Measurements from ENCODE around the gene KRT6B.
"Not testable (repeated sequence)": the region's sequence is repeated elsewhere in the genome, so short reads cannot be mapped to it uniquely, and the experiment has no call there.

KRT6B gene

GRCh38 chr12:52469853-52470252 lies 17.9 kb upstream of the KRT6B start:
- no peak for DNase-seq (ENCODE audit: low spot score)

DNA sequence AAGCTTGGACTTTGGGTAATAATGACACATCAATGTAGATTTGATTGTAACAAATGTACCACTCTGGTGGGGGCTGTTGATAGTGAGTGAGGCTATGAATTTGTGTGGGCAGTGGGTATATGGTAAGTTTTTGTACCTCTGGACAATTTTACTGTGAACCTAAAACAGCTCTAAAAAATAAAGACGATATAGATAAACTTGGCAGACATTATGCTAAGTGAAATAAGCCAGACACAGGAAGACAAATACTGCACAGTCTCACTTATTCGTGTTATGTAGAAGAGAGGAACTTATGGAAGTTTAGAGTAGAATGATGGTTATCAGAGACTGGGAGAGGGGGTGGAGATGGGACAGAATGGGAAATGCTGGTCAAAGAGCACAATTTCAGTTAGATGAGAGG lies 13.0 kb upstream of the KRT6B start:
- DNase-seq (ENCODE audit: low spot score) = no peak

DNA sequence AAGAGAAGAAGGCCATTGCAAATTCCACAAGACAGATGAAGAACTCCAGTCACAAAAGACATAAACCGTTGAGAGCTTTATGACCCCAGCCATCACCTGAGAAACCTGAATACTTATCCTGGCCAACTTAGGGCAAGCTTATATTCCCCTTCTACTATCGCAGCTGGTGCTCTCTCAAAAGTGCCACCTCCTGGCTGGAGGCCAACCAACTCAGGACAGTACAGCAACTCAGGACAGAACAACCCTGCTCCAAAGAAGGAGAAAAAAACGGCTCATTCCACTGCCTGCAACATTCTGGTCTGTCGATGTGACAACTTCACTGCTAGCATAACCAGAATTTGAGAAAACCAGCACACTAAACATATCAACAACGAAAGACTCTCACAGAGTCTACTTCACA lies 9.7 kb upstream of the KRT6B start:
- no peak for DNase-seq (ENCODE audit: low spot score)

DNA sequence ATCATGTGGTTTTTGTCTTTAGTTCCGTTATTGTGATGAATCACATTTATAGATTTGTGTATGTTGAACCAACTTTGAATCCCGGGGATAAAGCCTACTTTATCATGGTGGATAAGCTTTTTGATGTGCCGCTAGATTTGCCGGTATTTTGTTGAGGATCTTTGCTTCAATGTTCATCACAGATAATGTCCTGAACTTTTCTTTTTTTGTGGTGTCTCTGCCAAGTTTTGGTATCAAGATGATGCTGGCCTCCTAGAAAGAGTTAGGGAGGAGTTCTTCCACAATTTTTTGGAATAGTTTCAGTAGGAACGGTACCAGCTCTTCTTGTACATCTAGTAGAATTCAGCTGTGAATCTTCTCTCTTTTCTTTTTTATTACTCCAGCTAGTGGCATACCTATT lies 6.9 kb upstream of the KRT6B start:
- no peak for DNase-seq (ENCODE audit: low spot score)

GRCh38 chr12:52455821-52456220 lies 3.9 kb upstream of the KRT6B start:
- no peak for DNase-seq (ENCODE audit: low spot score)

DNA sequence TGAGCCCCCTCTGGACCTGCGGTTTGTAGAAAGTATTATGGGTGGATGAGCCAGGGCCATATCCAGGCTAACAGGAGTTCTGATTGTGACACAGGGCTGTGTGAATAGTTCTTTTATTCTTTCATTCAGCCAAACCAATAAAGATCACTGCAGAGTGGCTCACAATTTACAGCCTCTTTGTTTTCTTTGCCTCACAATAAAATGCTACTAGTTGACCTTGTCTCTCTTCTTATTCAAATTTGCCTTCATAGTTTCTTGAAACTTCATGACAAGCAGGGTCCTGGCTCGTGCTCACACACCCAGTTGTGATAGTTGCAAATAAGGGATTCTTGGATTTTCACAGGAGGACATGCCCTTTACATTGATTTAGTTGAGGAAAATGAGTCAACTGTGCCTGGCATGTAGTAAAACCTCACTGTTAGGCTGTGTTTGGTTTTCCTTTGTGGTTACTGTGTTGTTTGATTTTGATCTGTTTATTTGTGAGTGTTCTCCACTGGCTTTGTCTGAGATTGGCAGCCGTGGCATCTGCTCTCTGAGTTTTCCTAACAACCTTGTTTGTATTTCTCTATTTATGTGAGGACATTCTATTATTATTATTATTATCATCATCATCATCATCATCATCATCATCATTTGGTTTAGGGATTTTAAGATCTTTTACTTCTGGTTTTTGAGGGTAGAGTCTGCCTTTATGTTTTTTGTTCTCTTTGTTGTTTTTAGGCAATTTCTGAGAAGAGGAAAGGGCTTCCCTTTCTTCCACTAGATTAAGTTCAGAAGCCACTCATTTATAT lies 2.7 kb upstream of the KRT6B start:
- DNase-seq (ENCODE audit: low spot score) = peak; percentile 35

- no peak for DNase-seq (ENCODE audit: low spot score)
Measured at GRCh38 chr12:52448228-52448627, 3.7 kb downstream of the KRT6B start.

GRCh38 chr12:52447196-52447595 lies 4.8 kb downstream of the KRT6B start:
- not testable (repeated sequence) for DNase-seq (ENCODE audit: low spot score)

GRCh38 chr12:52446367-52447045 lies 5.4 kb downstream of the KRT6B start:
- DNase-seq (ENCODE audit: low spot score) = no peak

DNA sequence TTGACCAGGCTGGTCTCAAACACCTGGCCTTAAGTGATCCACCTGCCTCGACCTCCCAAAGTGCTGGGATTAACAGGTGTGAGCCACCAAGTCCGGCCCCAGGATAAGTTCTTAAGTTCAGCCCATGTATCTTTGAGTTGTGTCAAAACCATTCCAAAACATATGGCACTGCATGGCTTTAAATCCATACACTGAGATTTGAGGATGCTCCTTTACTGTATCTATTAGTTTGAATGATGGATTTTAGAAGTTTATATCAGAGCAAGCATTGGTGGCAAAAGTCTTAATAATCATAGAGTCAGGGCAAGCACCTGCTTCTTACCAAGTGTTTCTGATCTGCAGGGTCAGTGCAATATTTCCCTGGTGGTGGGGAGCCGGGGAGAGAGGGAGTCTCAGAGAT lies 6.1 kb downstream of the KRT6B start:
- DNase-seq (ENCODE audit: low spot score) = no peak

DNA sequence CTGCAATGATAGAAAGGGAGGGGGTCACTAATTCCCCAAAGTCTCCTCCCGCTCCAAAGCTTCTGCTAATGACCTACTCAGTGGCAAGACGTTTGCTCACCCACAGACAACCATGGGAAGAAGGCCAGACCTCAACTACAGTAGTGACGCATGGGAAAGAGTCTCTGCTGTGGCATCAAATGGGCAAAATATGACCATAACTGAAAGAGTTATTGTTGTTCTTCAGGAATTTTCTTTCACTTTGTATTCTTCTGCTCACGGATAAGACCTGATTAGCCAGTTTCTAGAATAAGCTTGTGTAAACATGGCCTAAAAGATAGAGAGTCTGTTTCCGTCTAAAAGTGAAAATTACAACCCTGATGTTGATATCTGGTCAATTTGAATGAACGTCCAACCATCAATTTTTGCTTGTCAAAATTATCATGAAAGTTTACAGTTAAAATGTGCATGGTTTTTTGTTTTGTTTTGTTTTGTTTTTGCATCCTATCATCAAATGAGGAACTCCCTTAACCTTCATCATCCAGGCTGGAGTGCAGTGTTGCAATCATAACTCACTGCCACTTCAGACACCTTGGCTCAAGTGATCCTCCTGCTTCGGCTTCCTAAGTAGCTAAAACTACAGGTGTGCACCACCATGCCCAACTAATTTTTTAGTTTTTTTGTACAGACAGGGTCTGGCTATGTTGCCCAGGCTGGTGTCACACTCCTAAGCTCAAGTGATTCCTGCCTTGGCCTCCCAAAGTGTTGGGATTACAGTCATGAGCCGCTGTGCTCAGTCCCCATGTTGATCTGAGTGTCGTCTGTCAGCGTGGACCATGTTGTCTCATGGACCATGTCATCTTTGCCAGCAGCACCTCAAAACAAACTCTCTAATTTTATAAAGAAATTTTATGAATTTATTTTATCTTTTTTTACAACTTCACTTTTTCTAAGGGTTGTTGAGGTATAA lies 7.0 kb downstream of the KRT6B start:
- no peak for DNase-seq (ENCODE audit: low spot score)

DNA sequence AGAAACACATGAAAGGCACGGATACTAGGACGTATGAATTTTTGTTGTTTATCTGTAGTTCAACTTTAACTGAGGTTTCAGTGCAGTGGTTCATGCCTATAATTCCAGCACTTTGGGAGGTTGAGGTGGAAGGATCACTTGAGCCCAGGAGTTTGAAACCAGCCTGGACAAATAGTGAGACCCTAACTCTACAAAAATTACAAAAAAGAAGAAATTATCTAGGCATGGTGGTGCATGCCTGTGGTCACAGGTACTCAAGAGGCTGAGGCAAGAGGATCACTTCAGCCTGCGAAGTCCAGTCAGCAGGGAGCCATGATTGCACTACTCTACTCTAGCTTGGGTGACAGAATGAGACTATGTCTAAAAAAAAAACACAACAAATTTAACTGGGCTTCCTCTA lies 8.0 kb downstream of the KRT6B start:
- no peak for DNase-seq (ENCODE audit: low spot score)

- no peak for DNase-seq (ENCODE audit: low spot score)
Measured at GRCh38 chr12:52442600-52443061, 9.3 kb downstream of the KRT6B start.

DNA sequence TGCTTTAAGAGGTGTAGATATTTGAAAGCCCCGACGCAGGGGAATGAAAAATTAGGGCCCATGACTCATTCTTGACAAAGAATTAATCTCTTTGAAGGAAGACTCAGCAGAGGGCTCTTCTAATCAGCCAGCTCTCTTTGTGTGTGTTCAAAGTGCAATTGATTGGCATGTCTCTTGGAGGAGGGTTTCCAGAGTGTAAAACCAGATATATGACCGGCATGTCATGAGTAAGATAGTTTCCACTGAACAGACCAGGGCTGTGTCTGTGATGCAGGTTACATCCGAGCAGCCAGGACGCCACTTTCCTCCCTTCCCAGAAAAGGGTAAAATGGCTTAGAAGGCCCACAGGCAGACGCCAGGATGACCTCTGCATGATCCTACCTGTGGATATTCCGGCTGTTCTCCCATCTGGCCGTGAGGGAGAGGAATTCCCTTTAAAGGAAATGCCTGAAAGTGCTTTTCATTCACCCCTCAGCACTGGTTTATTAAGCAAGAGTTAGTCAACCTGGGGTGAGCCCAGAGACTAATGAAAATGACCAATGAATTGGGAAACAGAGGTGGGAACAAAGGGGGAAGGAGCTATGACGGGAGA lies 10.5 kb downstream of the KRT6B start:
- DNase-seq (ENCODE audit: low spot score) = no peak

GRCh38 chr12:52440821-52441319 lies 11.1 kb downstream of the KRT6B start:
- no peak for DNase-seq (ENCODE audit: low spot score)

GRCh38 chr12:52439845-52440244 lies 12.1 kb downstream of the KRT6B start:
- no peak for DNase-seq (ENCODE audit: low spot score)

- no peak for DNase-seq (ENCODE audit: low spot score)
Measured at GRCh38 chr12:52439420-52439819, 12.5 kb downstream of the KRT6B start.

GRCh38 chr12:52438305-52439301 lies 13.3 kb downstream of the KRT6B start:
- DNase-seq (ENCODE audit: low spot score) = no peak

GRCh38 chr12:52437508-52437907 lies 14.4 kb downstream of the KRT6B start:
- no peak for DNase-seq (ENCODE audit: low spot score)

DNA sequence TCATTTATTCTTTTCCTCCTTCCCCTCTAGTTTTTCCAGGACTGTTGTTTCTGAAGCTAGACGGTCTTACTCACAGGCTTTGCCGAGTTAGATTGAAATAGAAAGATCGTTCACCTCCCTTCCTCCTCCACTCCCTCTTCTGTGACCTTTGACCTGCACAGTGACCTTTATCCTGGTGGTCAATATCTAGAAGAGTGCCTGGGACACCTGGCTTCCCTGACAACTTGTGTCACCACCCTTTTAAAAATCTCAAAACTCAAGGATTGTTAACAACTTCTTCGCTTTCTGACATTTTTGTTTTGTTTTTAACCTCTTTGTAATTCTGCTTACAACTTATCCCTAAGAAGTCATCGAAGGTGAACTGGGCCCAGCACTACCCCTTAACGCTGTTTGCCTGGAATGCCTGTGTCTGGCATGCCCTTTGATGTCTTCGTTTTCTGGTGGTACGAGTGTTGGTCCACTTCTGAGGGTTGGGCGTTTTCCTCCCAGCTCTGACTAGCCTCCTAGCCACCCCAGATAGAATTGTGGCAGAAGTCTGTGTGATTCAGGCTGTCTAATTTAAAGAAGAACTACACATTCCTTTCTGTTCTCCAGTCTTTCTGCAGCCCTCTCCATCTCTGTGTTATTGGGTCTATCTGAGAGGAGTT lies 15.0 kb downstream of the KRT6B start:
- no peak for DNase-seq (ENCODE audit: low spot score)
